OCI-LY1 (cell line): Measurements from ENCODE around the gene TSHR.

Source experiments
- H2AFZ ChIP-seq: fragments of 200-600 bp; sonication (generic), shearing (Covaris generic); 2 replicates; pipeline ENCODE4 v1.6.0; 2014; ENCODE audit warnings: antibody characterized with exemption, mild to moderate bottlenecking, low read length
- H3F3A ChIP-seq: fragments of 200-600 bp; sonication (generic), shearing (Covaris generic); 2 replicates; pipeline ENCODE4 v1.6.0; 2014; ENCODE audit warnings: mild to moderate bottlenecking, antibody characterized with exemption, low read length, moderate library complexity; ENCODE audit not compliant: insufficient read depth
- H3K27ac ChIP-seq: fragments of 200-600 bp; sonication (generic); 2 replicates; pipeline ENCODE4 v1.5.1; 2014; ENCODE audit warnings: low read length, mixed run types, mild to moderate bottlenecking, low read depth; ENCODE audit not compliant: poor library complexity, severe bottlenecking
- H3K27me3 ChIP-seq: fragments of 200-600 bp; sonication (generic); 2 replicates; pipeline ENCODE4 v1.6.0; 2014; ENCODE audit warnings: antibody characterized with exemption, mild to moderate bottlenecking, low read length, moderate library complexity; ENCODE audit not compliant: insufficient read depth
- H3K36me3 ChIP-seq: fragments of 200-600 bp; sonication (generic); 2 replicates; pipeline ENCODE4 v1.6.1; 2014; ENCODE audit warnings: mild to moderate bottlenecking, antibody characterized with exemption, low read length, moderate library complexity, mixed read lengths; ENCODE audit not compliant: insufficient read depth
- H3K4me1 ChIP-seq: fragments of 200-600 bp; sonication (generic); 2 replicates; pipeline ENCODE4 v1.5.1; 2014; ENCODE audit warnings: mild to moderate bottlenecking, low read length, moderate library complexity; ENCODE audit not compliant: insufficient read depth, severe bottlenecking
- H3K4me2 ChIP-seq: fragments of 200-600 bp; sonication (generic), shearing (Covaris generic); 2 replicates; pipeline ENCODE4 v1.6.1; 2014; ENCODE audit warnings: low read length
- H3K4me3 ChIP-seq: fragments of 200-600 bp; sonication (generic); 2 replicates; pipeline ENCODE4 v1.5.1; 2014; ENCODE audit warnings: low read length, low read depth, mild to moderate bottlenecking, mixed read lengths; ENCODE audit not compliant: poor library complexity, severe bottlenecking
- H3K79me2 ChIP-seq: fragments of 200-600 bp; shearing (Covaris generic); 2 replicates; pipeline ENCODE4 v1.6.1; 2016; ENCODE audit warnings: mixed run types, low read length, mixed read lengths; ENCODE audit not compliant: insufficient read depth
- H3K9ac ChIP-seq: fragments of 200-600 bp; sonication (generic), shearing (Covaris generic); 2 replicates; pipeline ENCODE4 v1.6.1; 2014; ENCODE audit warnings: mild to moderate bottlenecking, low read length, mixed read lengths
- H3K9me2 ChIP-seq: fragments of 200-600 bp; sonication (generic), shearing (Covaris generic); 2 replicates; pipeline ENCODE4 v1.6.1; 2014; ENCODE audit warnings: low read depth, mild to moderate bottlenecking, low read length, mixed read lengths
- H3K9me3 ChIP-seq: fragments of 200-600 bp; shearing (Covaris generic); 2 replicates; pipeline ENCODE4 v1.6.1; 2014; ENCODE audit warnings: low read length, mixed read lengths
- H4K20me1 ChIP-seq: fragments of 200-600 bp; sonication (generic), shearing (Covaris generic); 2 replicates; pipeline ENCODE4 v1.6.0; 2016; ENCODE audit warnings: mild to moderate bottlenecking, low read length; ENCODE audit not compliant: insufficient read depth
- CTCF ChIP-seq: fragments of 200-600 bp; sonication (generic), shearing (Covaris generic); IDR thresholded peaks from 2 replicates; pipeline ENCODE4 v1.5.1; 2017; ENCODE audit warnings: mild to moderate bottlenecking, antibody characterized with exemption, low read length, moderate library complexity, mixed read lengths
- EZH2 ChIP-seq: fragments of 200-600 bp; sonication (generic), shearing (Covaris generic); IDR thresholded peaks from 2 replicates; pipeline ENCODE4 v1.8.0; 2017; ENCODE audit warnings: borderline replicate concordance, mixed run types, mild to moderate bottlenecking, antibody characterized with exemption, low read length, moderate library complexity, mixed read lengths

The TSHR gene

GRCh38 chr14:81172353-81172752 lies 216.9 kb downstream of the TSHR start:
- no peaks in the 10 kb centered on the region for H4K20me1 ChIP-seq
- no peaks in the 10 kb centered on the region for H3F3A ChIP-seq
- H3K4me2 ChIP-seq, result peak overlapping the region; percentile 94; the same call in 1 of the 2 replicates
- no peak for TF ChIP-seq CTCF
- TF ChIP-seq EZH2, result no peak
- no peaks in the 10 kb centered on the region for H3K36me3 ChIP-seq
- peak overlapping the region; percentile 4 for H3K4me3 ChIP-seq
- H3K79me2 ChIP-seq, result no peaks in the 10 kb centered on the region
- peaks cover 60% of the 10 kb centered on the region for H3K4me1 ChIP-seq
- H3K27ac ChIP-seq, result peak overlapping the region; percentile 73
- no peak overlapping the region for H2AFZ ChIP-seq
- H3K27me3 ChIP-seq, result no peaks in the 10 kb centered on the region
- H3K9ac ChIP-seq, result no peak overlapping the region; the same call in 1 of the 2 replicates
- H3K9me3 ChIP-seq, result no peaks in the 10 kb centered on the region
- no peaks in the 10 kb centered on the region for H3K9me2 ChIP-seq

GRCh38 chr14:81172881-81173280 lies 217.5 kb downstream of the TSHR start:
- peak overlapping the region; percentile 73 for H3K27ac ChIP-seq
- no peaks in the 10 kb centered on the region for H3K27me3 ChIP-seq
- no peaks in the 10 kb centered on the region for H3K79me2 ChIP-seq
- TF ChIP-seq EZH2 (no peak), CTCF (no peak)
- no peaks in the 10 kb centered on the region for H3F3A ChIP-seq
- no peaks in the 10 kb centered on the region for H3K9me2 ChIP-seq
- no peak overlapping the region for H2AFZ ChIP-seq
- peaks cover 66% of the 10 kb centered on the region for H3K4me1 ChIP-seq
- no peak overlapping the region; the same call in 1 of the 2 replicates for H3K9ac ChIP-seq
- no peaks in the 10 kb centered on the region for H3K9me3 ChIP-seq
- no peaks in the 10 kb centered on the region for H4K20me1 ChIP-seq
- H3K4me3 ChIP-seq, result peak overlapping the region; percentile 4
- H3K4me2 ChIP-seq, result peak overlapping the region; percentile 94
- no peaks in the 10 kb centered on the region for H3K36me3 ChIP-seq

GRCh38 chr14:81176241-81176640 lies 220.8 kb downstream of the TSHR start:
- Histone ChIP-seq H3K4me1 (peaks cover 55% of the 10 kb centered on the region), H4K20me1 (no peaks in the 10 kb centered on the region), H3K9me3 (no peaks in the 10 kb centered on the region), H3K36me3 (peaks cover 10% of the 10 kb centered on the region; the same call in 1 of the 2 replicates), H3F3A (no peaks in the 10 kb centered on the region), H3K9me2 (no peaks in the 10 kb centered on the region), H3K9ac (no peak overlapping the region), H3K79me2 (no peaks in the 10 kb centered on the region), H3K4me3 (no peak overlapping the region), H3K4me2 (no peak overlapping the region), H3K27ac (no peak overlapping the region), H2AFZ (no peak overlapping the region), H3K27me3 (no peaks in the 10 kb centered on the region)
- no peak for TF ChIP-seq CTCF
- no peak for TF ChIP-seq EZH2
